Pulmonary artery endothelial cell (primary cell): Measurements from ENCODE around the gene SPDYE1. TPM values are rescaled to one million over a fixed set of nuclear protein-coding genes. Genes with fewer than 3 reads are reported as not detected.

Experiments
- total RNA-seq: library from RNA; depleted of rRNA; stranded (reverse); fragments of >200 nt; gene quantifications from 2 replicates; pipeline ENCODE4 v1.2.3, GENCODE V29; 2014

SPDYE1 gene
- total RNA-seq, 1 donor from 2014 or later = not detected

Other genes starting within 250 kb of the SPDYE1 start
- gene BLVRA, start 239.2 kb upstream of the SPDYE1 start, total RNA-seq = 32.8 and 40.1 TPM in 2 replicates
- 64.0 and 87.2 TPM in 2 replicates for gene MRPS24, start 128.4 kb upstream of the SPDYE1 start, total RNA-seq
- gene URGCP, start 91.3 kb upstream of the SPDYE1 start, total RNA-seq = 23.9 and 27.0 TPM in 2 replicates
- 8.0 and 9.4 TPM in 2 replicates for gene UBE2D4, start 71.5 kb upstream of the SPDYE1 start, total RNA-seq
- 197 and 200 TPM in 2 replicates for gene DBNL, start 46.8 kb downstream of the SPDYE1 start, total RNA-seq
- gene PGAM2, start 67.7 kb downstream of the SPDYE1 start, total RNA-seq = 0.14 TPM in 1 of 2 replicates, not detected in the other
- gene POLM, start 84.6 kb downstream of the SPDYE1 start, total RNA-seq = 8.4 and 10.1 TPM in 2 replicates
- 2.6 and 5.4 TPM in 2 replicates for gene AEBP1, start 106.4 kb downstream of the SPDYE1 start, total RNA-seq
- 105 and 130 TPM in 2 replicates for gene POLD2, start 125.7 kb downstream of the SPDYE1 start, total RNA-seq
- gene MYL7, start 143.4 kb downstream of the SPDYE1 start, total RNA-seq = not detected in 2 replicates
- gene GCK, start 191.5 kb downstream of the SPDYE1 start, total RNA-seq = 0.26 and 0.39 TPM in 2 replicates
- gene YKT6, start 203.1 kb downstream of the SPDYE1 start, total RNA-seq = 126 and 145 TPM in 2 replicates